ENCODE data around the gene HBP1. TPM values are rescaled to one million over a fixed set of nuclear protein-coding genes. Genes with fewer than 3 reads are reported as not detected.
"Not testable (repeated sequence)": the region's sequence is repeated elsewhere in the genome, so short reads cannot be mapped to it uniquely, and the experiment has no call there.

HBP1 gene
- total RNA-seq, 4 donors from 2014 or later, result 144 to 232 (median 192) TPM

DNA sequence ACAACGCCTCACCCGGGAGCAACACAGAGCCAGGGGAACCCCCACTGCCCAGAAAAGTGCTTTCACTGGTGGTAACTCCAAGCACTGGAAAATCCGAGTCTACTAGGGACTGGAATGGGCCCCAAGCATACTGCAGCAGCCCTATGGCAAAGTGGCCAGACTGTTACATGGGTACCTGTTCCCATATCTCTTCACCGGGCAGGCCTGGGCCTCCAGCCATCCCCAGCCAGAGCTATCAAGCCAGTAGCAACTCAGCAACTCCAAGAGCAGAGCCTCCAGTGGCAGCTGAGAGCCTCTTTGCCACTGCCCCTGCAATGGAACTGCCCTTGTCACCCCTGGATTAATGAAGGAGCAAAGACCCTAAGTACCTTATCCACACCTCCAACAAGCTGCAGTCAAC, 73.5 kb downstream of the HBP1 start:
- intact Hi-C loops (cut with DNase I; ENCODE audit: low total_unique reads), result no loop called here
- whole genome bisulfite sequencing, 2 donors, result 86 to 95% methylated on average over 4 of the region's 4 CpGs
- H3K4me3 ChIP-seq (ENCODE audit: low read depth, poor library complexity, severe bottlenecking), result no peak overlapping the region
- TF ChIP-seq POLR2A (IDR thresholded peaks at IDR 0.05) (no peak), CTCF (IDR thresholded peaks at IDR 0.05) (no peak)
- no peak for DNase-seq (ENCODE audit: low spot score in 2 of 2)

DNA sequence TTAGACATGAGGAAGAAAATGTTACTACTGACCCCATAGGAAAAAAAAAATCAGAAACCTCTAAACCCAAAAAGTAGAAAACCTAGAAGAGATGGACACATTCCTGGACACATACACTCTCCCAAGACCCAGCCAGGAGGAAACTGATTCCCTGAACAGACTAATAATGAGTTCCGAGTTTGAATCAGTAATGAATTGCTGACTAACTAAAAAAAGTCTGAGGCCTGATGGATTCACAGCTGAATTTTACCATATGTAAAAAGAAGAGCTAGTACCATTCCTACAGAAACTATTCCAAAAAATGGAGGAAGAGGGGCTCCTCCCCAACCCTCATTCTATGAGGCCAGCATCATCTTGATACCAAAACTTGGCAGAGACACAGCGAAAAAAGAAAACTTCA, 75.8 kb downstream of the HBP1 start:
- no peak for DNase-seq (ENCODE audit: low spot score in 2 of 2)
- 98 to 100% methylated on average over 2 of the region's 2 CpGs for WGBS, 2 donors
- H3K4me3 ChIP-seq (ENCODE audit: low read depth, poor library complexity, severe bottlenecking), result no peak overlapping the region
- intact Hi-C loops (cut with DNase I; ENCODE audit: low total_unique reads), result no loop called here
- TF ChIP-seq POLR2A (IDR thresholded peaks at IDR 0.05), result no peak
- TF ChIP-seq CTCF (IDR thresholded peaks at IDR 0.05), result no peak

DNA sequence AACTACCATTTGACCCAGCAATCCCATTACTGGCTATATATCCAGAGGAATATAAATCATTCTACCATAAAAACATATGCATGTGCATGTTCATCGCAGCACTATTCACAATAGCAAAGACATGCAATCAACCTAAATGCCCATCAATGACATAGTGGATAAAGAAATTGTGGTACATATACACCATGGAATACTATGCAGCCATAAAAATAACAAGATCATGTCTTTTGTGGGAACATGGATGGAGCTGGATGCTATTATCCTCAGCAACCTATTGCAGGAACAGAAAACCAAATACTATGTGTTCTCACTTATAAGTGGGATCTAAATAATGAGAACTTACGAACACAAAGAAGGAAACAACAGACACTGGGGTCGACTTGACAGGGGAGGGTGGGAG, 78.0 kb downstream of the HBP1 start:
- H3K4me3 ChIP-seq (ENCODE audit: low read depth, poor library complexity, severe bottlenecking); intact Hi-C loops (cut with DNase I; ENCODE audit: low total_unique reads); DNase-seq (ENCODE audit: low spot score in 2 of 2): not testable (repeated sequence)
- 95 to 98% methylated on average over 3 of the region's 3 CpGs for WGBS, 2 donors

GRCh38 chr7:107248551-107249316, 79.9 kb downstream of the HBP1 start:
- DNase-seq (ENCODE audit: low spot score in 2 of 2), result no peak
- intact Hi-C loops (cut with DNase I; ENCODE audit: low total_unique reads), result no loop called here
- 84 to 98% methylated on average over 5 of the region's 5 CpGs for WGBS, 2 donors
- no peak for TF ChIP-seq POLR2A (IDR thresholded peaks at IDR 0.05)
- no peak for TF ChIP-seq CTCF (IDR thresholded peaks at IDR 0.05)
- H3K4me3 ChIP-seq (ENCODE audit: low read depth, poor library complexity, severe bottlenecking), result no peak overlapping the region

DNA sequence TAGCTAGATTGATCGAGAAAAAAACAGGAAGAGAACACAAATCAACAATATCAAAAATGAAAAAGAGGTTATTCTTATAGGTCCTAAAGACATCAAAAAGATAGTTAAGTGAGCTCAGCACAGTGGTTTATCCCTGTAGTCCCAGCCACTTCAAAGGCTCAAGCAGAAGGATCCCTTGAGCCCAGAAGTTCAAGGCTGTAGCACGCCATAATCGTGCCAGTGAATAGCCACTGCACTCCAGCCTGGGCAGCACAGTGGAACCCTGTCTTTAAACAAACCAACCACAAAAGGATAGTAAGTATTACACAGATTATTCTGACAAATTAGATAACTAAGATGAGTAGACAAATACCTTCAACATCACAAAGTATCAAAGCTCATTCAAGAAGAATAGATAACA, 83.2 kb downstream of the HBP1 start:
- H3K4me3 ChIP-seq (ENCODE audit: low read depth, poor library complexity, severe bottlenecking), result no peak overlapping the region
- intact Hi-C loops (cut with DNase I; ENCODE audit: low total_unique reads), result no loop called here
- WGBS, 2 donors, result 89 to 90% methylated on average over 3 of the region's 3 CpGs
- no peak for DNase-seq (ENCODE audit: low spot score in 2 of 2)
- TF ChIP-seq CTCF (IDR thresholded peaks at IDR 0.05) (no peak), POLR2A (IDR thresholded peaks at IDR 0.05) (no peak)

Other genes with a start within 250 kb of the HBP1 start
- gene PRKAR2B, start 124.3 kb upstream of the HBP1 start, total RNA-seq, result 1 to 10 TPM; 5.0 to 6.9 (median 6.3) TPM

Data from lower leg skin (tissue), 4 donors.